Measurements from ENCODE around the gene UNC13A.
"Not testable (repeated sequence)": the region's sequence is repeated elsewhere in the genome, so short reads cannot be mapped to it uniquely, and the experiment has no call there.

Gene UNC13A

GRCh38 chr19:17570291-17570690 is 117.9 kb downstream of the UNC13A start:
- not testable (repeated sequence) for DNase-seq (ENCODE audit: low read depth)

DNA sequence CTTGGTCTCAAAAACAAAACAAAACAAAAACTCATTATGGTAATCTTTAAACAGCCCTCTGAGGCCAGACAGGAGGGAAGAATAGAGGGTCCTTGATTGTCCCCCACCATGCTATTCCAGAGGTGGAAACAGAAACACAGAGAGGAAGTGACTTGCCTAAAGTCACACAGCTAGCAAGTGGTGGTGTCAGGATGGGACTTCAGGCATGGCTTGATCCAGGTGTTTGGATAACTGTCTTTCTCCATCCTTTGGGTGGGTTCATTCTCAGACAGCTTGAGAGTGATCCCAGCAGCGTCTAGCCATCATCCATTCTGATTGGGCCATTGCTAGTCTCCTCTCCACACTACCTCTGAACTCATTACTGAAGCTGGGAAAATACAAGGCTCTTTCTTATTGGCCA is 120.2 kb downstream of the UNC13A start:
- no peak for DNase-seq (ENCODE audit: low read depth)

GRCh38 chr19:17565611-17566010 is 122.5 kb downstream of the UNC13A start:
- DNase-seq (ENCODE audit: low read depth): no peak

DNA sequence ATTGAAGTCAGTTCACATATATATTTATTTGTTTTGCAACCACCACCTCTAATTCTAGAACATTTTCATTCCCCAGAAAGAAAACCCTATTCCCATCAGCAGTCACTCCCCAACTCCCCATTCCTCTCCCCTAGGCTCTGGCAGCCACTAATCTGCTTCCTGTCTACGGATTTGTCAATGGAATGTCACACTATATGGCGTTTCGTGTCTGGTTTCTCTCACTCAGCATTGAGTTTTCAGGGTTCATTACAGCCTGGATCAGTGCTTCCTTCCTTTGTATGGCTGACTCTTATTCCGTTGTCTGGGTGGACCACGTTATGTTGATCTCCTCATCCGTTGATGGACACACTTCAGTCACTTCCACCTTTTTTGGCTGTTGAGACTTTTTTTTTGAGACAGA is 123.4 kb downstream of the UNC13A start:
- DNase-seq (ENCODE audit: low read depth): no peak

DNA sequence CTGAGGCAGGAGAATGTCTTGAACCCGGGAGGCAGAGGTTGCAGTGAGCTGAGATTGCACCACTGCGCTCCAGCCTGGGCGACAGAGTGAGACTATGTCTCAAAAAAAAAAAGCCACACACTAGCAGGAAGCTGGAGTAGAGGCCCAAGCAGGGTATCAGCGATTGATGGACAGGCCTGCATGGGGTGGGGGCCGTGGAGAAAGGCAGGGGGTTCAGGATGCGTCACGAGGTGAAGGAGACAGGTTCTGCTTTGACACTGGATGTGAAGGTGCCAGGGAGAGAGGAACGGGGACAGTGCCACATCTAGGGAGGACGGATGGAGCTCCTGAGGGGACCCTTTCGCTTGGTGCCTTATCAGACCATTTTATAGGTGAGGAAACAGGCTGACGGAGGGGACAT is 125.6 kb downstream of the UNC13A start:
- no peak for DNase-seq (ENCODE audit: low read depth)

GRCh38 chr19:17562097-17562496 is 126.1 kb downstream of the UNC13A start:
- DNase-seq (ENCODE audit: low read depth): no peak

GRCh38 chr19:17560205-17560595 is 128.0 kb downstream of the UNC13A start:
- DNase-seq (ENCODE audit: low read depth): no peak

DNA sequence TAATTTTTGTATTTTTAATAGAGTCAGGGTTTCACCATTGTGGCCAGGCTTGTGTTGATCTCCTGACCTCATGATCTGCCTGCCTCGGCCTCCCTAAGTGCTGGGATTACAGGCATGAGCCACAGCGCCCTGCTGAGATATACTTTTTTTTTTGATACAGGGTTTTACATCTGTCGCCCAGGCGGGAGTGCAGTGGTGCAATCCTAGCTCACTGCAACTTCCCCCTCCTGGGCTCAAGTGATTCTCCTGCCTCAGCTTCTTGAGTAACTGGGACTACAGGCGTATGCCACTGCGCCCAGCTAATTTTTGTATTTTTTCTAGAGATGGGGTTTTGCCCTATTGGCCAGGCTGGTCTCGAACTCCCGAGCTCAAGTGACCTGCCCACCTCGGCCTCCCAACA is 130.7 kb downstream of the UNC13A start:
- DNase-seq (ENCODE audit: low read depth): no peak

- DNase-seq (ENCODE audit: low read depth): no peak
These were observed 131.2 kb downstream of the UNC13A start for GRCh38 chr19:17556995-17557394.

- DNase-seq (ENCODE audit: low read depth): no peak
These were observed 132.0 kb downstream of the UNC13A start for GRCh38 chr19:17555929-17556813.

- peak; percentile 89 for DNase-seq (ENCODE audit: low read depth)
These were observed 132.7 kb downstream of the UNC13A start, which contains the start of gene COLGALT1 for GRCh38 chr19:17555480-17555928. COLGALT1 (plus strand) TSS chr19:17555649; CDS start chr19:17555714, 65 bp downstream.

DNA sequence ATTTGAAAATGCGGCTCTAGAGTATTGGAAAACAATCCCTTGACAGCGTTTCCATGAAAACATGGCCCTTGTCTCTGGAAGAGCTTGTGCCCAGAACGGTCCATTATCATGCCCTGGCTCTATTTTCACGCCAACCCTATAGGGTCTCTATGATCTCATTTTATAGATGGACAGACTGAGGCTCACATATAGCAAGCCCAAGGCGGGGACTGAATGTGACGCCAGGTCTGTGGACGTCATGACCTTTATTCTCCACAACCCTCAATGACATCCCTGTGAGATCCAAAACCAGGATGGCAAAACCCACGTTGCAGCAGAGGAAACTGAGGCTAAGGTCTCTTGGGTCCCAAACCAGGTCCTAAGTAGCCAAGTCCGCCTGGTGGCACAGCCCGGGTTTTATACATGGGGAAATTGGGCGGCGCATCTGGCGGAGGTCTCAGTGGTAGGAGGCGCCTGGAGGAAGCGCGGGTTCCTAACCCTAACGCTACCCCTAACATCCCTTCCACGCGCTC is 133.1 kb downstream of the UNC13A start:
- no peak for DNase-seq (ENCODE audit: low read depth)

DNA sequence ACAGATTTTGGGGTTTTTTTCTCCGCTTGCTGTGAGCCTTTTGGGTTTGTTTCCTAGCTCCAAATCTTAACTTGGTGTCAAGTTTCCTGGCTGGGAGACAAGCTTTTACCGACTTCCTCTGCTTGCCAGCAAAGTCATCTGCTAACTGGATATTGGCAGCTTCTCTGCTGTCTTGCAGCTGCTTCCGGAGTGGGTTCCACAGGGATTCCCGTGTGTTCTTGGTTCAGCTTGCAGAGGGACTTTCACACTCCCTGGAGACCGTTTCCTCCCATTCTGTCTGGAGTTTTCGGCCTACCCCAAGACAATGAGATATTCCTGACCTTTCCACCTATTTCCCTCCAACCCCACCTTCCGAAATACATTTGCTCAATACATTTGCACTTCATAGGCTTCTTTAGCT is 134.9 kb downstream of the UNC13A start:
- peak; percentile 91 for DNase-seq (ENCODE audit: low read depth)

DNA sequence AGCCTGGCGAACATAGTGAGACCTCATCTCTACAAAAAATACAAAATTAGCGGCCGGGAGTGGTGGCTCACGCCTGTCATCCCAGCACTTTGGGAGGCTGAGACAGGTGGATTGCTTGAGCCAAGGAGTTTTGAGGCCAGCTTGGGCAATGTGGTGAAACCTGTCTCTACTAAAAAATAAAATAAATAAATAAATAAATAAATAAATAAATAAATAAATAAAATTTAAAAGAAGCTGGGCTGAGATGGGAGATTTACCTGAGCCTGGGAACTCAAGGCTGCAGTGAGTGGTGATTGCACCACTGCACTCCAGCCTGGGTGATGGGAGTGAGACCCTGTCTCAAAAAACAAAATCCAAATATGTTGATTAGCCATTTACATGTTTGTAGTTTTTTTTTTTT is 135.4 kb downstream of the UNC13A start:
- not testable (repeated sequence) for DNase-seq (ENCODE audit: low read depth)
